Measurements from ENCODE around the gene GLTPD2.
A peak's percentile ranks its signal among the peaks of the same experiment; 100 is the strongest.

The GLTPD2 gene

DNA sequence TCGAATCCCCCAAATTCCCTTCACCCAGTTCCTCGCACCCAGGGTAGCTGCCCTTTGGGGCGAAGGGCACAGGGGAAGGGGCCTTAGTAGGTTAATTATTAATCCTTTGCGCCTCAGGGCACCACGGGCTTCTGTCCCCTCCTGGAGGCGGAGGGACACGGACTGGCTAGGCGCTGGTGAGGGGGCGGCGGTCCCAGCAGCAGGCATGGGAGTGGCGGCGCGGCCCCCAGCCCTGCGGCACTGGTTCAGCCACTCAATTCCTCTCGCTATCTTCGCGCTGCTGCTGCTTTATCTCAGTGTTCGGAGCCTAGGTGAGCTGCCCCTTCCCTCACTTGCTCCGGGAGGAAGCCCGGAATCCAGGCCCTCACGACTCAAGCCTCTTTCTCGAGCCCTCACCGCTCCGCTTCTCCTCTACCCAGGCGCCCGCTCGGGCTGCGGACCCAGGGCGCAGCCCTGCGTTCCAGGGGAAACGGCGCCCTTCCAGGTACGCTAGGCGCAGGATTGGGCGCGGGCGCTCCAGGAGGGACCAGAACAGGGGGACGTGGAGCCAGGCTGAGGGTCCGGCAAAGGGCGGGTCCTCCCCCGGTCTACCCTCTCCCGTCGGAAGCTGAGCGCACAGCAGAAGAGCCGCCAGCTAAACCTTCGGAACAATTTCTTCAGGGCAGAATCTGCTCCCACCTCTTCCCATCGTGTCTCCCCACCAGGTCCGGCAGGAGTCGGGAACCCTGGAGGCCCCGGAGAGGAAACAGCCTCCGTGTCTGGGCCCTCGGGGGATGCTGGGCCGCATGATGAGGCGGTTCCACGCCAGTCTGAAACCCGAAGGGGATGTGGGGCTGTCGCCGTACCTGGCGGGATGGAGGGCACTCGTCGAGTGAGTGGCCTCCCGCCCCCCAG lies at the start of gene GLTPD2:
Gene GLTPD2 (plus strand): TSS at position 158 of the 894 bp plus-strand sequence. CDS start 48 bp downstream, at position 206.
- TF ChIP-seq, protein P1, sequence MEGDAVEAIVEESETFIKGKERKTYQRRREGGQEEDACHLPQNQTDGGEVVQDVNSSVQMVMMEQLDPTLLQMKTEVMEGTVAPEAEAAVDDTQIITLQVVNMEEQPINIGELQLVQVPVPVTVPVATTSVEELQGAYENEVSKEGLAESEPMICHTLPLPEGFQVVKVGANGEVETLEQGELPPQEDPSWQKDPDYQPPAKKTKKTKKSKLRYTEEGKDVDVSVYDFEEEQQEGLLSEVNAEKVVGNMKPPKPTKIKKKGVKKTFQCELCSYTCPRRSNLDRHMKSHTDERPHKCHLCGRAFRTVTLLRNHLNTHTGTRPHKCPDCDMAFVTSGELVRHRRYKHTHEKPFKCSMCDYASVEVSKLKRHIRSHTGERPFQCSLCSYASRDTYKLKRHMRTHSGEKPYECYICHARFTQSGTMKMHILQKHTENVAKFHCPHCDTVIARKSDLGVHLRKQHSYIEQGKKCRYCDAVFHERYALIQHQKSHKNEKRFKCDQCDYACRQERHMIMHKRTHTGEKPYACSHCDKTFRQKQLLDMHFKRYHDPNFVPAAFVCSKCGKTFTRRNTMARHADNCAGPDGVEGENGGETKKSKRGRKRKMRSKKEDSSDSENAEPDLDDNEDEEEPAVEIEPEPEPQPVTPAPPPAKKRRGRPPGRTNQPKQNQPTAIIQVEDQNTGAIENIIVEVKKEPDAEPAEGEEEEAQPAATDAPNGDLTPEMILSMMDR (IDR thresholded peaks at IDR 0.05; ENCODE audit: low read depth, low read length): no peak
- DNase-seq (ENCODE audit: low read depth in 2 of 2): peak in 1 of 2 donors; percentile 5

DNA sequence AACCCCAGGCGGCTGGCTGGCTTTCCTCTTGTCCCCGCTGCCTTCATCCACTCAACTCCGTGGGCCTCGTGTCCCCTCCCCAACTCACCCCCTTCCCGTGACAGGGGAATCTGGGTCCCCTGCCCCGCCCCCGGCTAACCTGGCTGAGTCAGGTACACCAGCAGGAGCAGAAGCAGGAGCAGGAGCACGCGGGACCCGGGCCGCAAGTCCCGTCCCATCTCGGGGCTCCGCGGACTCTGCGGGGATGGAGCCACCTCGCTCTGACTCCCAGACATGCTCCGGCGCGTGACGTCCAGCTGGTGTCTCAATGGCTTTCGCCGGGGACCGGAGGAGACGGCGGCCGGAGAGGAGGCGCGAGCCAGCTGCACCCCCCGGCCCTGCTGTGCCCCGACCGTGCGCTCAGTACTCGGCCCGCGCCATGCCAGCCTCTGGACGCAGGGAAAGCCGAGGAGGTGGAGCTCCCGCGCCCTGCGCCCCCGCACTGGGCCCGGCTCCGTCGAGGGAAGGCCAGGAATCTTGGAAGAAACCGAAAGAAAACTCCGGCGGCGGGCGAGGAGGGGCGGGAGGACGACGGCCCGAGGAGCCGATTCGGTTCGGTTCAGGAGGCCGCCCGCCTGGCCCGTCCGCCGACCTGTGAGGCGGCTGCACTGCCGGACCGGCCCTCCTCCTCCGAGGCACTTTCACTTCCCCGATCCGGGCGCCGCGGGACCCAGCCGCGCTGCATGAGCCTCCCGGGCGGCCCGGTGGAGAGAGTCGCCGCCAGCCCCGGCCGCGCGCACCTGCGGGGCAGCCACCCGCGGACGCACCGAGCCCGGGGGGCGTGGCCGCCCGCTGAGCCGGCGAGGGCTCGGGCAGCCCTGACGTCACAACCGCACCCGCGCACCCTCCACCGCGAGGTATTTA lies 49.4 kb upstream of the GLTPD2 start, which contains the start of the genes CXCL16 and ZMYND15:
Gene CXCL16 (minus strand): TSS at position 807 of the 903 bp plus-strand sequence. CDS start 589 bp downstream, at position 218.
Gene ZMYND15 (plus strand): TSS at position 712 of the 903 bp plus-strand sequence. CDS start 716 bp downstream, outside the sequence.
- TF ChIP-seq, protein P1 (IDR thresholded peaks at IDR 0.05; ENCODE audit: low read depth, low read length): no peak
- peak; percentile 27 to 45 for DNase-seq (ENCODE audit: low read depth in 2 of 2)

More for the DNA sequence above, at the start of gene GLTPD2:
- H3K4me3 ChIP-seq (replicated peaks in 1 of 2; ENCODE audit: low read depth in 2 of 2, low read length in 2 of 2): peak within 1 kb of the TSS; percentile 65

DNA sequence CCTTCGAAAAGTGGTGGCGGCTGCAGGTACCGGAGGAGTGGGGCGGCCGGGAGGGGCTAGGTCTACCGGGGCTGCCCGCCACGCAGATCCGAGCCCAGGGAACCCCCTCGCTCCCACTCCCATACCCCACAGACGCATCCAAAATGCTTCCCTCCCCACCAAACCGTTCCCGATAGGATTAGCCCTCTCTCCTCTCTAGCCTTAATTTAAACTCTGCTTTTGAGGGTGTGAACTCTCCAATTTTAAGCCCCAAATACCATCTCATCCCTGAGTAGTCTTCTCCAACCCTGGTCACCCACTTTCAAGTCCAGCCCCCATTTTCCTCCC lies 48.8 kb upstream of the GLTPD2 start:
- H3K4me3 ChIP-seq (replicated peaks in 1 of 2; ENCODE audit: low read depth in 2 of 2, low read length in 2 of 2): peak overlapping the region; percentile 60 to 69
- no peak for DNase-seq (ENCODE audit: low read depth in 2 of 2)
- TF ChIP-seq, protein P1 (IDR thresholded peaks at IDR 0.05; ENCODE audit: low read depth, low read length): no peak

More for the DNA sequence above, 49.4 kb upstream of the GLTPD2 start, which contains the start of the genes CXCL16 and ZMYND15:
- peak within 1 kb of the TSS; percentile 60 to 69 for H3K4me3 ChIP-seq (replicated peaks in 1 of 2; ENCODE audit: low read depth in 2 of 2, low read length in 2 of 2)

GRCh38 chr17:4740584-4740983 lies 48.2 kb upstream of the GLTPD2 start:
- TF ChIP-seq, protein P1 (IDR thresholded peaks at IDR 0.05; ENCODE audit: low read depth, low read length): no peak
- no peak for DNase-seq (ENCODE audit: low read depth in 2 of 2)
- H3K4me3 ChIP-seq (replicated peaks in 1 of 2; ENCODE audit: low read depth in 2 of 2, low read length in 2 of 2): no peak overlapping the region

GRCh38 chr17:4741544-4741943 lies 47.2 kb upstream of the GLTPD2 start:
- DNase-seq (ENCODE audit: low read depth in 2 of 2): no peak
- no peak overlapping the region for H3K4me3 ChIP-seq (replicated peaks in 1 of 2; ENCODE audit: low read depth in 2 of 2, low read length in 2 of 2)
- TF ChIP-seq, protein P1 (IDR thresholded peaks at IDR 0.05; ENCODE audit: low read depth, low read length): no peak

- TF ChIP-seq, protein P1 (IDR thresholded peaks at IDR 0.05; ENCODE audit: low read depth, low read length): no peak
These were observed 46.6 kb upstream of the GLTPD2 start for GRCh38 chr17:4742133-4742532.

More at GRCh38 chr17:4742133-4742532, 46.6 kb upstream of the GLTPD2 start:
- no peak for DNase-seq (ENCODE audit: low read depth in 2 of 2)
- no peak overlapping the region for H3K4me3 ChIP-seq (replicated peaks in 1 of 2; ENCODE audit: low read depth in 2 of 2, low read length in 2 of 2)

Data from cardiac fibroblast (primary cell).